ENCODE data around the gene RHOB.
"Not testable (repeated sequence)": the region's sequence is repeated elsewhere in the genome, so short reads cannot be mapped to it uniquely, and the experiment has no call there.

DNA sequence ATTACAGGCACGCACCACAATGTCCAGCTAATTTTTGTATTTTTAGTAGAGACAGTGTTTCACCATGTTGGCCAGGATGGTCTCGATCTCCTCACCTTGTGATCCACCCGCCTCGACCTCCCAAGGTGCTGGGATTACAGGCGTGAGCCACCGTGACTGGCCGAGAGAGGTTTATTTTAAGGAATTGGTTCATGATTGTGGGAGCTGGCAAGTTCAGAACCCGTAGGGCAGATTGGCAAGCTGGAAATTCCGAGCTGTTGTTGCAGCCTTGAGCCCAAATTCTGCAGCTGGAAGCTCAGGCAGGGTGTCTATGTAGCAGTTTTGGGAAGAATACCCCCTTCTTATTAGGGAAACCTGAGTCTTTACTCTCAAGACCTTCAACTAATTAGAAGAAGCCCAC, 11.4 kb upstream of the RHOB start:
- TF ChIP-seq RXRA (IDR thresholded peaks at IDR 0.05; ENCODE audit: borderline replicate concordance, low read depth); TAF1 (IDR thresholded peaks at IDR 0.05; ENCODE audit: borderline replicate concordance, low read depth, low read length); GATA2 (CRISPR knock-in tag; IDR thresholded peaks at IDR 0.05); EP300 (IDR thresholded peaks at IDR 0.05; ENCODE audit: borderline replicate concordance in 1 of 2, low read depth in 1 of 2, low read length in 1 of 2); NFIC (IDR thresholded peaks at IDR 0.05; ENCODE audit: borderline replicate concordance); TEAD4 (IDR thresholded peaks at IDR 0.05; ENCODE audit: borderline replicate concordance, insufficient read depth); NRF1 (IDR thresholded peaks at IDR 0.05; ENCODE audit: low read depth, low read length): not testable (repeated sequence)
- TF ChIP-seq, protein P1, sequence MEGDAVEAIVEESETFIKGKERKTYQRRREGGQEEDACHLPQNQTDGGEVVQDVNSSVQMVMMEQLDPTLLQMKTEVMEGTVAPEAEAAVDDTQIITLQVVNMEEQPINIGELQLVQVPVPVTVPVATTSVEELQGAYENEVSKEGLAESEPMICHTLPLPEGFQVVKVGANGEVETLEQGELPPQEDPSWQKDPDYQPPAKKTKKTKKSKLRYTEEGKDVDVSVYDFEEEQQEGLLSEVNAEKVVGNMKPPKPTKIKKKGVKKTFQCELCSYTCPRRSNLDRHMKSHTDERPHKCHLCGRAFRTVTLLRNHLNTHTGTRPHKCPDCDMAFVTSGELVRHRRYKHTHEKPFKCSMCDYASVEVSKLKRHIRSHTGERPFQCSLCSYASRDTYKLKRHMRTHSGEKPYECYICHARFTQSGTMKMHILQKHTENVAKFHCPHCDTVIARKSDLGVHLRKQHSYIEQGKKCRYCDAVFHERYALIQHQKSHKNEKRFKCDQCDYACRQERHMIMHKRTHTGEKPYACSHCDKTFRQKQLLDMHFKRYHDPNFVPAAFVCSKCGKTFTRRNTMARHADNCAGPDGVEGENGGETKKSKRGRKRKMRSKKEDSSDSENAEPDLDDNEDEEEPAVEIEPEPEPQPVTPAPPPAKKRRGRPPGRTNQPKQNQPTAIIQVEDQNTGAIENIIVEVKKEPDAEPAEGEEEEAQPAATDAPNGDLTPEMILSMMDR (IDR thresholded peaks at IDR 0.05), result not testable (repeated sequence)
- TF ChIP-seq, protein P2, sequence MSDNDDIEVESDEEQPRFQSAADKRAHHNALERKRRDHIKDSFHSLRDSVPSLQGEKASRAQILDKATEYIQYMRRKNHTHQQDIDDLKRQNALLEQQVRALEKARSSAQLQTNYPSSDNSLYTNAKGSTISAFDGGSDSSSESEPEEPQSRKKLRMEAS (IDR thresholded peaks at IDR 0.05; ENCODE audit: low read depth), result not testable (repeated sequence)
- TF ChIP-seq, protein P3, sequence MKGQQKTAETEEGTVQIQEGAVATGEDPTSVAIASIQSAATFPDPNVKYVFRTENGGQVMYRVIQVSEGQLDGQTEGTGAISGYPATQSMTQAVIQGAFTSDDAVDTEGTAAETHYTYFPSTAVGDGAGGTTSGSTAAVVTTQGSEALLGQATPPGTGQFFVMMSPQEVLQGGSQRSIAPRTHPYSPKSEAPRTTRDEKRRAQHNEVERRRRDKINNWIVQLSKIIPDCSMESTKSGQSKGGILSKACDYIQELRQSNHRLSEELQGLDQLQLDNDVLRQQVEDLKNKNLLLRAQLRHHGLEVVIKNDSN (IDR thresholded peaks at IDR 0.05; ENCODE audit: borderline replicate concordance, low read depth), result not testable (repeated sequence)
- TF ChIP-seq, protein P4, sequence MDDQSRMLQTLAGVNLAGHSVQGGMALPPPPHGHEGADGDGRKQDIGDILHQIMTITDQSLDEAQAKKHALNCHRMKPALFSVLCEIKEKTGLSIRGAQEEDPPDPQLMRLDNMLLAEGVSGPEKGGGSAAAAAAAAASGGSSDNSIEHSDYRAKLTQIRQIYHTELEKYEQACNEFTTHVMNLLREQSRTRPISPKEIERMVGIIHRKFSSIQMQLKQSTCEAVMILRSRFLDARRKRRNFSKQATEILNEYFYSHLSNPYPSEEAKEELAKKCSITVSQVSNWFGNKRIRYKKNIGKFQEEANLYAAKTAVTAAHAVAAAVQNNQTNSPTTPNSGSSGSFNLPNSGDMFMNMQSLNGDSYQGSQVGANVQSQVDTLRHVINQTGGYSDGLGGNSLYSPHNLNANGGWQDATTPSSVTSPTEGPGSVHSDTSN (IDR thresholded peaks at IDR 0.05), result not testable (repeated sequence)

Data from SK-N-SH (cell line).